H1 (cell line): ENCODE data around the gene ABCA13. TPM values are rescaled to one million over a fixed set of nuclear protein-coding genes. Genes with fewer than 3 reads are reported as not detected.
"Not testable (repeated sequence)": the region's sequence is repeated elsewhere in the genome, so short reads cannot be mapped to it uniquely, and the experiment has no call there.

ENCODE experiments used
- CTCF ChIA-PET: fragments of 300-600 bp; sonication (Branson Sonifier 250); formaldehyde crosslinking; loops from one replicate; lab custom pipeline; 2021; ENCODE audit not compliant: partially characterized antibody; lab: Charles Lee
- POLR2A ChIA-PET: fragments of 300-600 bp; sonication (Branson Sonifier 250); formaldehyde crosslinking; loops from one replicate; lab custom pipeline; 2021; ENCODE audit warnings: inconsistent platforms; ENCODE audit not compliant: partially characterized antibody; lab: Charles Lee
- DNase-seq, 2 experiments: peaks; one replicate each; pipeline versions ENCODE4 v3.0.0 to v3.0.0-alpha.2; 2010 to 2022; ENCODE audit warnings: low spot score in 2 of 2, low read depth in 1 of 2, mixed read lengths in 1 of 2
- FAIRE-seq: peaks from 2 replicates; lab custom pipeline; 2011; peaks lifted over from hg19 to GRCh38; lab: Jason Lieb, UNC
- H2AFZ ChIP-seq: 2 replicates; pipeline ENCODE4 v1.8.1; 2012; ENCODE audit warnings: low read length, inconsistent platforms
- H2AK5ac ChIP-seq: 2 replicates; pipeline ENCODE4 v1.6.1; 2013; ENCODE audit warnings: low read depth, low read length
- H2BK120ac ChIP-seq: replicated peaks from 2 replicates; pipeline ENCODE3; 2013; ENCODE audit warnings: low read depth, low read length, inconsistent platforms
- H2BK12ac ChIP-seq: 2 replicates; pipeline ENCODE4 v1.6.1; 2013; ENCODE audit warnings: low read depth, low read length
- H2BK15ac ChIP-seq: 2 replicates; pipeline ENCODE4 v1.6.1; 2013; ENCODE audit warnings: low read length
- H2BK20ac ChIP-seq: 2 replicates; pipeline ENCODE4 v1.6.1; 2013; ENCODE audit warnings: low read length
- H2BK5ac ChIP-seq: 2 replicates; pipeline ENCODE4 v1.6.1; 2013; ENCODE audit warnings: low read depth, low read length
- H3K14ac ChIP-seq: 2 replicates; pipeline ENCODE4 v1.6.1; 2013; ENCODE audit warnings: inconsistent platforms; ENCODE audit not compliant: insufficient read length
- H3K18ac ChIP-seq: 2 replicates; pipeline ENCODE4 v1.6.1; 2013; ENCODE audit warnings: low read length; ENCODE audit errors: extremely low read depth
- H3K23ac ChIP-seq: 2 replicates; pipeline ENCODE4 v1.6.1; 2013; ENCODE audit warnings: inconsistent platforms; ENCODE audit not compliant: insufficient read length
- H3K23me2 ChIP-seq: 2 replicates; pipeline ENCODE4 v1.6.1; 2013; ENCODE audit warnings: low read depth, low read length
- H3K27ac ChIP-seq: 2 replicates; pipeline ENCODE4 v1.6.1; 2011; ENCODE audit warnings: low read depth, low read length, inconsistent platforms
- H3K27me3 ChIP-seq, 4 experiments: replicated peaks in 1 of 4; 1 replicate in 1 of 4; 2 replicates in 3 of 4; pipeline versions ENCODE4 v1.6.1 to v1.8.1; 2011 to 2013; ENCODE audit warnings: low read length in 3 of 4, mild to moderate bottlenecking in 3 of 4, inconsistent platforms in 2 of 4, mixed read lengths in 2 of 4, moderate library complexity in 1 of 4; ENCODE audit not compliant: control insufficient read depth in 3 of 4, insufficient read depth in 3 of 4; ENCODE audit errors: extremely low read depth in 1 of 4
- H3K36me3 ChIP-seq, 4 experiments: 2 replicates each; pipeline versions ENCODE4 v1.6.1 to v1.8.1; 2011 to 2013; ENCODE audit warnings: mild to moderate bottlenecking in 4 of 4, low read length in 3 of 4, moderate library complexity in 2 of 4, control low read depth in 1 of 4, inconsistent platforms in 1 of 4; ENCODE audit not compliant: insufficient read depth in 4 of 4, control insufficient read depth in 2 of 4
- H3K4ac ChIP-seq: replicated peaks from 2 replicates; pipeline ENCODE3; 2013; ENCODE audit warnings: low read length, low read depth, mixed read lengths, inconsistent platforms; ENCODE audit not compliant: insufficient read length
- H3K4me1 ChIP-seq, 4 experiments: replicated peaks in 1 of 4; 1 replicate in 1 of 4; 2 replicates in 3 of 4; pipeline versions ENCODE4 v1.6.1 to v1.8.1; 2011 to 2013; ENCODE audit warnings: low read length in 3 of 4, inconsistent platforms in 2 of 4, mixed read lengths in 1 of 4; ENCODE audit not compliant: insufficient read depth in 4 of 4, control insufficient read depth in 3 of 4
- H3K4me2 ChIP-seq, 2 experiments: 2 replicates each; pipeline versions ENCODE4 v1.6.1 to v1.8.1; 2011 to 2013; ENCODE audit warnings: low read depth in 2 of 2, low read length in 2 of 2, control low read depth in 1 of 2, inconsistent platforms in 1 of 2, mild to moderate bottlenecking in 1 of 2; ENCODE audit not compliant: insufficient read depth in 1 of 2
- H3K4me3 ChIP-seq, 4 experiments: fragments of 200-600, 300-600 bp in 1 of 4; sonication (generic), shearing (Covaris generic), sonication (Bioruptor Twin) in 1 of 4; 2 replicates each; pipeline versions ENCODE4 v1.5.1 to v1.8.1; 2011 to 2016; ENCODE audit warnings: low read length in 4 of 4, low read depth in 3 of 4, control low read depth in 2 of 4, inconsistent platforms in 2 of 4, mild to moderate bottlenecking in 2 of 4, mixed read lengths in 1 of 4, moderate library complexity in 1 of 4; ENCODE audit not compliant: insufficient read depth in 2 of 4; ENCODE audit errors: extremely low read depth in 1 of 4
- H3K56ac ChIP-seq: replicated peaks from 2 replicates; pipeline ENCODE3; 2013; ENCODE audit warnings: low read depth, mild to moderate bottlenecking, mixed read lengths, low read length, inconsistent platforms; ENCODE audit not compliant: insufficient read length
- H3K79me1 ChIP-seq: 2 replicates; pipeline ENCODE4 v1.6.1; 2013; ENCODE audit warnings: low read depth, low read length, control low read depth
- H3K79me2 ChIP-seq, 2 experiments: 2 replicates each; pipeline versions ENCODE4 v1.6.1 to v1.8.1; 2012 to 2013; ENCODE audit warnings: low read length in 2 of 2, mild to moderate bottlenecking in 2 of 2, inconsistent platforms in 1 of 2; ENCODE audit not compliant: insufficient read depth in 2 of 2, control insufficient read depth in 1 of 2
- H3K9ac ChIP-seq, 4 experiments: replicated peaks in 1 of 4; 1 replicate in 1 of 4; 2 replicates in 3 of 4; pipeline versions ENCODE4 v1.6.1 to v1.8.1; 2011 to 2013; ENCODE audit warnings: low read depth in 3 of 4, low read length in 3 of 4, control low read depth in 2 of 4, mild to moderate bottlenecking in 2 of 4, moderate library complexity in 2 of 4, inconsistent platforms in 1 of 4; ENCODE audit errors: extremely low read depth in 1 of 4
- H3K9me3 ChIP-seq, 2 experiments: 2 replicates each; pipeline versions ENCODE4 v1.6.1 to v1.8.1; 2012 to 2013; ENCODE audit warnings: mild to moderate bottlenecking in 2 of 2, moderate library complexity in 2 of 2, control low read depth in 1 of 2, inconsistent platforms in 1 of 2, low read depth in 1 of 2, low read length in 1 of 2, mixed read lengths in 1 of 2; ENCODE audit not compliant: insufficient read depth in 2 of 2
- H4K20me1 ChIP-seq, 2 experiments: replicated peaks in 1 of 2; 2 replicates each; pipeline versions ENCODE3 to v1.8.1; 2011 to 2013; ENCODE audit warnings: inconsistent platforms in 2 of 2, low read length in 2 of 2, mild to moderate bottlenecking in 1 of 2; ENCODE audit not compliant: insufficient read depth in 2 of 2, control insufficient read depth in 1 of 2
- H4K5ac ChIP-seq: 2 replicates; pipeline ENCODE4 v1.6.1; 2013; ENCODE audit warnings: low read length, low read depth, mixed read lengths, inconsistent platforms; ENCODE audit not compliant: insufficient read length
- H4K8ac ChIP-seq: 2 replicates; pipeline ENCODE4 v1.8.0; 2013; ENCODE audit warnings: mild to moderate bottlenecking, moderate library complexity, low read length, inconsistent platforms; ENCODE audit not compliant: insufficient read depth; ENCODE audit errors: extremely low read depth
- H4K91ac ChIP-seq: replicated peaks from 2 replicates; pipeline ENCODE3; 2013; ENCODE audit warnings: low read length, mixed read lengths, inconsistent platforms; ENCODE audit not compliant: insufficient read length
- BACH1 ChIP-seq: IDR thresholded peaks from 2 replicates; pipeline ENCODE4 v1.6.1; 2012; ENCODE audit warnings: low read length, improper control_type of control experiment
- CEBPB ChIP-seq: IDR thresholded peaks from 2 replicates; pipeline ENCODE4 v1.6.1; 2012; ENCODE audit warnings: low read depth, low read length
- CHD1 ChIP-seq: IDR thresholded peaks from 2 replicates; pipeline ENCODE4 v1.6.1; 2012; ENCODE audit warnings: low read depth, low read length, improper control_type of control experiment
- POU5F1 ChIP-seq: IDR thresholded peaks from 2 replicates; pipeline ENCODE4 v1.6.1; 2011; ENCODE audit warnings: low read depth, mild to moderate bottlenecking, low read length, moderate library complexity
- TEAD4 ChIP-seq: IDR thresholded peaks from 2 replicates; pipeline ENCODE4 v1.6.1; 2012; ENCODE audit warnings: low read depth, low read length, inconsistent platforms, mixed read lengths
- USF2 ChIP-seq: IDR thresholded peaks from 2 replicates; pipeline ENCODE4 v1.6.1; 2011; ENCODE audit warnings: low read length, improper control_type of control experiment
- WGBS, 2 experiments: shearing (Covaris generic) in 1 of 2; methylation state at CpG; one replicate each; pipeline versions ENCODE4 v1.1.6 to v1.1.7; 2013 to 2015; ENCODE audit warnings: low lambda C conversion rate in 2 of 2, mixed read lengths in 2 of 2, inconsistent platforms in 1 of 2, low coverage in 1 of 2, missing lambda C conversion rate in 1 of 2; ENCODE audit not compliant: insufficient replicate concordance in 2 of 2, insufficient coverage in 1 of 2, insufficient read length in 1 of 2; ENCODE audit errors: extremely low coverage in 1 of 2, missing lambda C conversion rate in 1 of 2; 5-methylcytosine and 5-hydroxymethylcytosine counted together
- polyA plus RNA-seq, 7 experiments: library from polyadenylated mRNA; depleted of rRNA in 3 of 7; stranded (reverse) in 5 of 7; unstranded in 2 of 7; fragments of >200 nt in 5 of 7; fragments of 200-250 nt in 2 of 7; gene quantifications; 1 replicate in 5 of 7; 2 replicates in 1 of 7; 4 replicates in 1 of 7; pipeline versions ENCODE4 v1.2.1 to v1.2.3, GENCODE V29; 2011 to 2013; ENCODE audit warnings: missing spikeins in 2 of 7, mixed read lengths in 2 of 7
- total RNA-seq: library from RNA; stranded (reverse); fragmentation: NEBNext Ultra II Directional; extraction: Animal tissue kit (Norgen Biotek cat#: 25700); gene quantifications from 2 replicates; pipeline ENCODE4 v1.2.1, GENCODE V29; 2021

ABCA13 gene
- total and polyA plus RNA-seq, 2 of the 8 experiments (the other 6 are each of a cell fraction or from before 2014, with no cell fraction given) = 0.07 to 0.09 TPM

DNA sequence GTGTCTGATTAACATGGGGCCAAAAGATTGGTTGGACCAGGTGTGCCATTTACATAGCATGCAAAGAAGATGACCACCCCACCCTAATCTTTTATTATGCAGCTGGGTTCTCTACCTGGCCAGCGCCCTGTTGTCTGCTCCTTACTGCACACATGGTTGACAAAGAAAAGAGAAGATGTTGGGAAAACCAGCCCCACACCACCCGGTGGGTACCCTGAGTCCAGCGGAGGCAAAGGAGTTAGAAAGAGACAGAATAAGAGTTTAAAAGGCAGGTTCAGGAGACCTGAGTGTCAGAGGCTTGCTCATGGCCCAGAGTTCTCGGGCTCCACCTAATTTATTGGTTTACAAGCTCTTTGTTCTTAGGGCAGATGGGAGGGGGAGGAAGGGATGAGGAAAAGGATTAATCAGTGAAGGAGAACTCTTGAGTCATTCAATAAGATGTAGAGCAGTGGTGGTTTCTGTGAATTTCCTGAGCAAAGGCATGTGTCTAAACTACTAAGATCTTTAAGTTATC, 24.1 kb upstream of the ABCA13 start (continued):
- TF ChIP-seq TEAD4 = no peak
- no peak for TF ChIP-seq CEBPB
- no peak for TF ChIP-seq POU5F1
- no peak for TF ChIP-seq BACH1
- no peak for TF ChIP-seq USF2
- no peak for TF ChIP-seq CHD1

DNA sequence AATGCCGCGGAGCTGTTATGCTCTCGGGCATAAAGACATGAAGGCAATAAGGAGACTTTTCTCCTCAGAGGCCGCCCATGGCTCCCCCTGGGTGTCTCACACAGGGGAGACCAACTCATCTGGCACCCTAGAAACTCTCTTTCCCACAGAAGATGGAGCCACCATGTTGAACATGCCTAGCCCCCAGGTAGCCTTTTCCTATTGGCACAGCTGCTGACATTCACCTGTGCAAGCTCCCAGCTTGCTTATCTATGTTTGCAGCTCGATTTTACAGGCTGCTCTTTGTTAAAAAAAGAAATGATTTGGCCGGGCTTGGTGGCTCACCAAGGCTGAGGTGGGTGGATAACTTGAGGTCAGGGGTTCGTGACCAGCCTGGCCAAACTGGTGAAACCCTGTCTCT, 23.6 kb upstream of the ABCA13 start:
- H3K23ac ChIP-seq, H3K9me3 ChIP-seq, H3K36me3 ChIP-seq, H3K79me2 ChIP-seq, H3K4ac ChIP-seq, H3K14ac ChIP-seq, H2AFZ ChIP-seq, H3K27ac ChIP-seq, H4K20me1 ChIP-seq, H2BK20ac ChIP-seq, H4K8ac ChIP-seq, H3K18ac ChIP-seq, H3K4me3 ChIP-seq, H2BK15ac ChIP-seq, H4K5ac ChIP-seq, H2BK5ac ChIP-seq, FAIRE-seq, H3K23me2 ChIP-seq, H4K91ac ChIP-seq, H3K4me1 ChIP-seq, H3K4me2 ChIP-seq, H2AK5ac ChIP-seq, H3K56ac ChIP-seq, H2BK120ac ChIP-seq, H2BK12ac ChIP-seq, H3K27me3 ChIP-seq, H3K9ac ChIP-seq, DNase-seq, H3K79me1 ChIP-seq: not testable (repeated sequence)
- CTCF ChIA-PET = interaction anchor here (0.7 kb wide), 1 partner anchor 14 kb away, joined by 3 read pairs; no protein-coding TSS in a partner anchor
- 96% methylated on average over 7 of the region's 7 CpGs; no CpG with 5 or more reads in 1 of the 2 experiments for WGBS, 2 experiments
- POLR2A ChIA-PET = interaction anchor here (1.2 kb wide), 1 partner anchor 179 kb away, joined by 5 read pairs; no protein-coding TSS in a partner anchor
